Activated naive CD4-positive, alpha-beta T cell treated with anti-CD3 and anti-CD28 coated beads, Interleukin-2, amount 50 U/mL, for 72 hours (primary cell): Measurements from ENCODE around the gene TMEM221. TPM values are rescaled to one million over a fixed set of nuclear protein-coding genes. Genes with fewer than 3 reads are reported as not detected.

Source experiments
- ATAC-seq, 2 donors: fragments of 150-1000 bp; cut with Tn5 transposase; 2 replicates each; pipeline ENCODE4 v1.10.0; 2021; ENCODE audit warnings: mild to moderate bottlenecking in 2 of 2, moderate library complexity in 2 of 2
- DNase-seq, 2 donors: peaks; one replicate each; pipeline ENCODE4 v3.0.0; 2021 to 2022; ENCODE audit warnings: low spot score in 2 of 2
- H3K27ac Mint-ChIP-seq, 2 donors: one replicate each; pipeline ENCODE4 v1.8.0; 2022; ENCODE audit warnings: mild to moderate bottlenecking in 2 of 2, mixed read lengths in 2 of 2
- H3K36me3 Mint-ChIP-seq, 2 donors: one replicate each; pipeline ENCODE4 v1.8.0; 2022; ENCODE audit warnings: mixed read lengths in 2 of 2
- H3K9me3 Mint-ChIP-seq, 2 donors: one replicate each; pipeline ENCODE4 v1.8.0; 2022; ENCODE audit warnings: mixed read lengths in 2 of 2
- total RNA-seq, 2 donors: library from RNA; stranded (reverse); gene quantifications; one replicate each; pipeline ENCODE4 v1.2.3, GENCODE V29; 2022

TMEM221 gene
- total RNA-seq, 2 donors from 2014 or later, result not detected

DNA sequence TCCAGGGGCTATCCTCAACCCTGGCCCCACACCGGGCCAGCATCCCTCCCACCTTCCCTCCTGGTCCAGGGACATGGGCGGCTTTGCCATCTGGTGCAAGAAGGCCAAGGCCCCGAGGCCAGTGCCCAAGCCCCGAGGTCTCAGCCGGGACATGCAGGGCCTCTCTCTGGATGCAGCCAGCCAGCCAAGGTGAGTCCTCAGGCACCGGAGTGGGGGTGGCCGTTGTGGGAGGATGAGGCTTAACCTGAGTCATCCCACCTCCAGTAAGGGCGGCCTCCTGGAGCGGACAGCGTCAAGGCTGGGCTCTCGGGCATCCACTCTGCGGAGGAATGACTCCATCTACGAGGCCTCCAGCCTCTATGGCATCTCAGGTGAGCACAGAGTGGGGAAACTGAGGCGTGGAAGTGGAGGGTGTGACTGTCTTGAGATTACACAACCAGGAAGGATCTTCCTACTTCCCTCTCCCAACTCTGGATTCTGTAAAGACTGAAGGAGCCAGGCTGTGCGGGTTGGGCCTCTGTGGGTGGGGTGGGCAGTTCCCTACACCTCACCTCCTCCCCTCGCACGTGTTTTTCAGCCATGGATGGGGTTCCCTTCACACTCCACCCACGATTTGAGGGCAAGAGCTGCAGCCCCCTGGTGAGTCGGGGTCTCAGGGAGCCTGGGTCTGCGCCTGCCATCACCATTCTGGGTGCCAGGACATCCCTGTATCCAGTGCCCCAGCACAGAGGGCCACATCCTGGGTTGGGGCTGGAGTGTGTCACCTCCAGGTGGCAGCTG lies 24.8 kb downstream of the TMEM221 start:
- Mint-ChIP-seq H3K27ac (no peak overlapping the region), H3K36me3 (peaks cover 6 to 7% of the 10 kb centered on the region in 2 donors), H3K9me3 (no peaks in the 10 kb centered on the region)
- no peak for DNase-seq
- ATAC-seq, result no peak

DNA sequence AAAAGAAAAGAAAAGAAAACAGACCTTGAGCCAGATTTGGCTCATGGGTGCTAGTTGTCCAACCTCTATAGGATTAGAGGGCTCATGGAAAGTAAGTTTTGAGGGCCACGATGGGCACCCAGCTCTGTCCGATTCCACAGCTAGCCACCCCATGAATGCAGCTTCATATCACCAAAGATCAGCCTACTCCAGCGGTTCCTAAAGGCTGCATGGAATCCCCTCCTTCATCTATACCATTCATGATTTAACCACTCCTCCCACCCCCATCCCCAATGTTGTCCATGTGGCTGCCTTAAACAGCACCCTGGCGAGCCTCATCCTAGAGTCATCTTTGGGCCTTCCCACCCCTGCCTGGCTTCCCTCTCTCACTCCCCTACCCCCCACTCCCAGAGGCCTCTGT lies 26.5 kb downstream of the TMEM221 start:
- no peaks in the 10 kb centered on the region for H3K9me3 Mint-ChIP-seq
- no peak overlapping the region for H3K27ac Mint-ChIP-seq
- DNase-seq (no peak), ATAC-seq (no peak)
- peaks cover 6 to 7% of the 10 kb centered on the region in 2 donors for H3K36me3 Mint-ChIP-seq

DNA sequence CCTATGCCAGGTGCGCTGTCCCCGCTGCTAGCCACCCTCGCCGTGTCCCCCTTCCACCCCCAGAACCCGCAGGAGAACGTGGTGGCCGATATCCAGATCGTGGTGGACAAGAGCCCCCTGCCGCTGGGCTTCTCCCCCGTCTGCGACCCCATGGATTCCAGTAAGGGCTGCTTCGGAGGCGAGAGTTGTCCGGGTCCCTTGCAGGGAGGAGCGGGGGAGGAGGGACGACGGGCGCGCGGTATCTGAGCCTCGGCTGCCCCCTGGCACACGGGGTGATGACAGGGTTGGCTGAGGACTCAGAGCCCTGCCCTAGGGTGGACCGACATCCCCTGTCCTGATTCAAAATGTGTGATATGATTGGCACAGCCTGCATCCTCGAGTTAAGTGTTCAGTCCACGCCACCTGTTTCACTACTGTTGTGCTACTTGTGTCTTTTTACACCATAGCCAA lies 28.0 kb downstream of the TMEM221 start:
- ATAC-seq (peak; percentile 22 to 53), DNase-seq (peak; percentile 31 to 60)
- no peaks in the 10 kb centered on the region for H3K9me3 Mint-ChIP-seq
- peaks cover 6 to 7% of the 10 kb centered on the region in 2 donors for H3K36me3 Mint-ChIP-seq
- H3K27ac Mint-ChIP-seq, result peak overlapping the region in 1 of 2 donors; percentile 92

DNA sequence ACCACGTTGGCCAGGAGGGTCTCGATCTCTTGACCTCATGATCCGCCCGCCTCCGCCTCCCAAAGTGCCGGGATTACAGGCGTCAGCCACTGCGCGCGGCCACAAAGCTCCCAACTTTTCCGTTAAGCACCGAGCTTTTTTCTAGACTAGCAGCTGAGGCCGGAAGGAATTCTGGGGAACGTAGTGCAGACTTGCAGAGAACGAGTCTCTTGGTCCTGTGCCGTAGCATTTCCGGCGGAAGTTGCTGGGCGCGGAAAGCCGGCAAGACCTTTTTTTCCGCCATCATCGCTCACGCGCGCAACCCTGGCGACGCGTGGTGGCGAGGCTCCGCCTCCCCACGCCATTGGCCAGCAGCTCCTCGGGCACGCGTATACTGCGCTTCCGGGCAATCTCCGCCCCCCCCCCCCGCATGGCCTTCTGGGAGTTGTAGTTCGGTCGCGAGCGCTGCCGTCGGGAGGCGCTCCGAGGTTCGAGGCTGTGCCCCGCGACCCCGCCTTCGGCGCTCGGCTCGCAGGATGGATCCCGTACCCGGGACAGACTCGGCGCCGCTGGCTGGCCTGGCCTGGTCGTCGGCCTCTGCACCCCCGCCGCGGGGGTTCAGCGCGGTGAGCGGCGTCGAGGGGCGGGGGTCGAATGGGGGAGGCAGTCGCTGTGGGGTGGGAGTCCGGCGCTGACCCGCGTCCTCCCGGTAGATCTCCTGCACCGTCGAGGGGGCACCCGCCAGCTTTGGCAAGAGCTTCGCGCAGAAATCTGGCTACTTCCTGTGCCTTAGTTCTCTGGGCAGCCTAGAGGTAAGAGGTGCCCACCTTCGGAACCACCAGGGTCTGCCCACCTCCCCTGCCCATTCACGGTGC lies 28.6 kb downstream of the TMEM221 start, which contains the start of gene MVB12A:
MVB12A (plus strand) TSS at position 427 of the 854 bp plus-strand sequence; CDS start at position 516, 89 bp downstream.
- DNase-seq (peak; percentile 91 to 97), ATAC-seq (peak; percentile 94 to 97)
- H3K27ac Mint-ChIP-seq, result peak within 1 kb of the TSS; percentile 90 to 92
- no peaks in the 10 kb centered on the region for H3K9me3 Mint-ChIP-seq
- H3K36me3 Mint-ChIP-seq, result peaks cover 6 to 7% of the 10 kb centered on the region in 2 donors

DNA sequence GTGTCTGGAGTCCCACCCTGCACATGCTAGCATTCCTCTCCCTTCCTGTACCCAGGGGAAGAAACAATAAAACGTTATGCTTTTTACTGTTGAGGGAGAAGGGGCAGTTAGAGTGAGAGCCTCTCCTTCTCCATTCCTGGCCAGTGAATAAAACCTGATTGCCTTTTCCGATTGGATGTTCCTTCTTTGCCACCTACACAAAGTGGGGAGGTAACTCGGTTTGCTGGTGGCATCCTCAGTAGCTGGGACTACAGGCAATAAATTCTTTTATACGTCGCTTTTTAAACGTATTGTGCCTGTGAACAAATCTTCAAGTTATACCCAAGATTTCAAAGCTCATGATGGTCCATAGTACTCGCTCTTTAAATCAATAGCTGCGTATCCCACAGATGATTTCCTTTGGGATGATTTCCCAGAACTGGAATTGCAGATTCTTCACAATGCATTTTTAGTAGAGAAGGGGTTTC lies 29.3 kb downstream of the TMEM221 start:
- Mint-ChIP-seq H3K9me3 (no peaks in the 10 kb centered on the region), H3K27ac (peak overlapping the region; percentile 90 to 92), H3K36me3 (peaks cover 6 to 7% of the 10 kb centered on the region in 2 donors)
- DNase-seq (no peak), ATAC-seq (no peak)

DNA sequence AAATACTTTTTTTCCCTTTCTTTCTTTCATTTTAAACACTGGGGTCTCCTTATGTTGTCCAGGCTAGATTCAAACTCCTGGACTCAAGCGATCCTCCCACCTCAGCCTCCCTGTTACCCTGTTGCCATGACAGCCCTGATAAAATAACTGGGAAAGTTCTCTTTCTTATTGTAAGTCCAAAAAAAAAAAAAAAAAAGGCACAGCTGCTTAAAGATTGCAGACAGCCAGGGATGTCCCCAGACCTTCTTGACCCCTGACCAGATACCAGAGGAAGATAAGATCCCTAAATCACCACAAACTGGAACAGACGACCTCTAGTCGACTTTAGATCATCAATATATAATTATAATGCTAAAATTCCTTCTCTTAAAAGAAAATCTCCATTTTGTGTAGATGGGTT lies 29.8 kb downstream of the TMEM221 start:
- H3K27ac Mint-ChIP-seq, result peak overlapping the region; percentile 90 to 92
- no peaks in the 10 kb centered on the region for H3K9me3 Mint-ChIP-seq
- peaks cover 6 to 7% of the 10 kb centered on the region in 2 donors for H3K36me3 Mint-ChIP-seq
- DNase-seq, result no peak
- no peak for ATAC-seq

DNA sequence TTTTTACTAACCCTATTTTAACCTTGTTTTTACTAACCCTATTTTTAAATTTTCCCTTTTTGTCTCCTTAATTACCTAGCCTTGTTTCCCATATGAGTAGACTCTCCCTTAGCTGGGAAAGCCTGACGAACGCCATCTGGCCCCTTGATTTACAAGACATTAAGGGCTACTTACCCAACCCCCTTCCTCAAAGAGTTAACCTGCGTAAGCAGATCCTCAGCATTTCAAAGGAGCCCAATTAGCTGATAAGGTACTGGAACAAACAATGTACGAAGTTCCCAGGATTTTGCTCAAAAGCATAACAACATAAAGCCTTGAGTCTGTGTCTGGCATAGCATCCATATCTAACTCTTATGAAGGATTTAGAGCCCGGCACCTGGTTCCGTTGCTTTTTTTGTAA lies 33.3 kb downstream of the TMEM221 start:
- DNase-seq (no peak), ATAC-seq (no peak)
- no peak overlapping the region for H3K27ac Mint-ChIP-seq
- no peaks in the 10 kb centered on the region for H3K9me3 Mint-ChIP-seq
- peaks cover 0 to 7% of the 10 kb centered on the region in 2 donors for H3K36me3 Mint-ChIP-seq

DNA sequence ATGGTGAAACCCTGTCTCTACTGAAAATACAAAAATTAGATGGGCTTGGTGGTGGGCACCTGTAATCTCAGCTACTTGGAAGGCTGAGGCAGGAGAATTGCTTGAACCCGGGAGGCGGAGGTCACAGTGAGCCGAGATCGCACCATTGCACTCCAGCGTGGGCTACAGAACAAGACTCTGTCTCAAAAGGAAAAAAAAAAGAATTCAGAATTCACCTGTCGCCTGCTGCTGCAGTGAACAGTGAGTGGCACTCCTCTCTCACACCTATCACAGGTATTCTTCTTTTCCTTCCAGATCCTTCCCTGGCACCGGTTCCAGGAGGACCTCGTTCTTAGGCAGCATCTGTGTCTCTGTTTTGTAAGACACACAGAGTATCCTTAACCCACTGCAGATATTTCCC lies 34.4 kb downstream of the TMEM221 start:
- ATAC-seq (no peak), DNase-seq (no peak)
- Mint-ChIP-seq H3K9me3 (no peaks in the 10 kb centered on the region), H3K27ac (no peak overlapping the region), H3K36me3 (peaks cover 0 to under 1% of the 10 kb centered on the region in 2 donors)

DNA sequence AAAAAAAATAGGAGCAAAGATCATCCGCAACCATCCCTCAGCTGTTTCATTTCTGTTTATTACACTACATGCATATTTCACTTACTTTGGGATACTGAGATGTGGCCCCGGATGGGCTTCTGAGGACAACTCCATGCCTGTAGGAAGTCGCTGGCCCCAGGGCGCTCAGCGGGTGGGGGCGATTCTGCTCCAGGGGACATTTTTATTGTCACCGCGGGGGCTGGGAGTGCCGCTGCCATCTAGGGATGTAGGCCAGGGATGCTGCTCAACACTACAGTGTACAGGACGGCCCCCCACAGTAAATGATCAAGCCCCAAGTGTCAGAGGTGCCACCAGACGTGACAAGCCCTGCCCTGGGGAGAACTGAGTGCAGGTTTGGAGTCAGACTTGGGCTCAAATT lies 36.7 kb downstream of the TMEM221 start:
- H3K27ac Mint-ChIP-seq, result no peak overlapping the region

DNA sequence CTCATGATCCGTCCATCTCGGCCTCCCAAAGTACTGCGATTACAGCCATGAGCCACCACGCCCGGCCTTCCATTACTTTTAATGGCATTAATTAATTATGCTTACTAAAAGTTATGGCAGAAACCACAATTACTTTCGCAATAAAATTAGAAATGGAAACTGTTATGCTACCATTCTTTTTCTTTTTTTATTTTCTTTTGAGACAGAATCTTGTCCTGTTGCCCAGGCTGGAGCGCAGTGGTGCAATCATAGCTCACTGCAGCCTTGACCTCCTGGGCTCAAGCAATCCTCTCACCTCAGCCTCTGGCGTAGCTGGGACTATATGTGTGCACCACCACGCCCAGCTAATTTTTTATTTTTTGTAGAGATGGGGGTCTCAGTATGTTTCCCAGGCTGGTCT lies 38.5 kb downstream of the TMEM221 start:
- DNase-seq, result no peak
- no peak for ATAC-seq
- no peaks in the 10 kb centered on the region for H3K9me3 Mint-ChIP-seq
- no peak overlapping the region for H3K27ac Mint-ChIP-seq
- peaks cover 11 to 23% of the 10 kb centered on the region in 2 donors for H3K36me3 Mint-ChIP-seq

More for the DNA sequence above, 36.7 kb downstream of the TMEM221 start:
- no peak for DNase-seq
- no peak for ATAC-seq
- Mint-ChIP-seq H3K36me3 (peaks cover 0 to 7% of the 10 kb centered on the region in 2 donors), H3K9me3 (no peaks in the 10 kb centered on the region)

DNA sequence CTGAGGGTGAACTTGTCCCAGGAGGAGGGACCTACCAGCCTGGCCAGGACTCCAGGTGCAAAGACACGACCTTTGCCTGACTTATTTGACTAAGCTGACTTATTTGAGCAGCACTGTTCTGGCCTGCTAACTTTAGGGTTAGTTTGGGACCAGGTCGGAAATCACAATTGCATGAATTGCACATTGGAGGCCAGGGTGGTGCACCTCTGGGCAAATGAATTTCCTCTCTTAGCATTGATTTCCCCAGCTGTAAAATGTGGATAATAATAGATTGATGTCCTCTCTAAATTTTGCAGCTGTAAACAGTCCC lies 41.6 kb downstream of the TMEM221 start:
- peak overlapping the region; percentile 97 for H3K27ac Mint-ChIP-seq
- DNase-seq, result no peak

DNA sequence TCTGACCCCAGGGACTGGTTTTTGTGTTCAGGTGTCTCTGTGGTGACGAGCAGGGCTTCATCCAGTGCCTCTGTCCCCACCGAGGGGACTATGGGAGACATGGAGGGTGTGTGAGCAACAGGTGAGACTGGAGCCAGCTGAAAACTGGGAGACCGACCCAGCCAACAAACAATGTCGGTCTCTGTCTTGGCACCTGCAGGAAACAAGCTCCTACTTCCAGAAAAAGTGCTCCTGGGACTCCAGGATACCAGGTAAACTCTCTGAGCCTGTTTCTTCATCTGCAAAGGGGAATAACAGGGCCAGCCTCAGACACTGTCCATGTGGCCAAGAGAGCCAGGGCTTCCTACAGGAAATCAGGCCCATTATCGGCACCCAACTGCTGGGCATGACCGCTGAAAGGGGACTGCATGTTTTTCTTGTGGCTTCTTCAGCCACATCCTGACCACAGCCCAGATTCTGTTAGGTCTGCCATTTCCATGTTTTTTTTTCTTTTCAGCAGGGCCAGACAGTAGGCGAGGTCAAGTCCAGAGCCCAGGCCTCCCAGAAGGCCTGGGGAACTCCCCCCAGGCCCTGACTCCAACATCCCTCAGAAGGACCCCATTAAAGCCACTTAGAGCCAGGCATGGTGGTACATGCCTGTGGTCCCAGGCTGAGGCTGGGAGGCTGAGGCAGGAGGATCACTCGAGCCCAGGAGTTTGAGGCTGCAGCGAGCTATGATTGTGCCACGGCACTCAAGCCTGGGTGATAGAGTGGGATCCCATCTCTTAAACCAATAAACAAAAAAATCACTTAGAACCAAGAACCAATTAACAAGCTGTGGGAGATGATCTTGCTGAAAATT lies 42.2 kb downstream of the TMEM221 start:
- DNase-seq (peak; percentile 32 to 83), ATAC-seq (peak; percentile 52 to 69)
- H3K9me3 Mint-ChIP-seq, result no peaks in the 10 kb centered on the region
- H3K27ac Mint-ChIP-seq, result peak overlapping the region; percentile 97
- peaks cover 16 to 35% of the 10 kb centered on the region in 2 donors for H3K36me3 Mint-ChIP-seq

More for the DNA sequence above, 41.6 kb downstream of the TMEM221 start:
- no peak for ATAC-seq
- Mint-ChIP-seq H3K36me3 (peaks cover 16 to 29% of the 10 kb centered on the region in 2 donors), H3K9me3 (no peaks in the 10 kb centered on the region)

DNA sequence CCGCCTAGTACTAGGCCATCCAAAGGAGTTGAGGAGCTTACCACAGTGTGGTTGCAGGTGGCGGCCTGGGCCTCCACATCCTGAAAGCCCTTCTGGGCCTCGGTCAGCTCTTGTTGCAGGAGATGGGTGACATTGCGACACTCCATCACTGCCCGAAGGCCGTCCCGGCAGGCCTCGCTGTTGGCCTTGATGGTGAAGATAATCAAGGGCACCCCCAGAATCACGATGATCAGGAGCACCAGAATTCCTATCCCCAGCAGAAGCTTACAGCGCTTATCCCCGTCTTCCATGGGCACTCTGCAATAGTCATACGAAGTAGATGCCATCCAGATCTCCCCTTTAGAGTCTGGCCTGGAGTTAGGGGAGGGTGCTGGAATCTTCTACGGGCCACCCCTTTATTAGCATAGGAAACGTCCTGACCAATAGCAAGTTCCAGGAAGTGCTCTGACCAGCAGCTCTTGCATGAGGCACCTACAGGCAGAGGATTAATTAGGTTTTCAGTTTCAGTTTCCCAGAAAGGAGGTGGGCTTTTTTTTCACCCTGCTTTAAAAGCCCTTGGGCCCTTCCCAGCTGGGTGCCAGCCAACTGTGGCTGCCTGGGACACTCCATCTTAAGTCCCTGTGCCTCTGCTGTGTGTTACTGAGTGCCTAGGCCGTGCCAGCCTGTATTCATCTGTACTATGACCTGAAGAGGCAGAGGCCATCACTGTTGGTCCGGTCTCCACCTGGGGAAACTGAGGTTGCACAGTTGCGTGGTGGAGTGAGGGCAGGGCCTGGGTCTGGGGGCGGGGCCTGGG lies 43.0 kb downstream of the TMEM221 start, which contains the start of gene BST2:
BST2 (minus strand) TSS at position 381 of the 796 bp plus-strand sequence; CDS start at position 326, 55 bp downstream.
- DNase-seq, result peak; percentile 47 to 72
- ATAC-seq, result peak; percentile 75 to 81
- Mint-ChIP-seq H3K36me3 (peaks cover 16 to 36% of the 10 kb centered on the region in 2 donors), H3K27ac (peak within 1 kb of the TSS; percentile 97), H3K9me3 (no peaks in the 10 kb centered on the region)

DNA sequence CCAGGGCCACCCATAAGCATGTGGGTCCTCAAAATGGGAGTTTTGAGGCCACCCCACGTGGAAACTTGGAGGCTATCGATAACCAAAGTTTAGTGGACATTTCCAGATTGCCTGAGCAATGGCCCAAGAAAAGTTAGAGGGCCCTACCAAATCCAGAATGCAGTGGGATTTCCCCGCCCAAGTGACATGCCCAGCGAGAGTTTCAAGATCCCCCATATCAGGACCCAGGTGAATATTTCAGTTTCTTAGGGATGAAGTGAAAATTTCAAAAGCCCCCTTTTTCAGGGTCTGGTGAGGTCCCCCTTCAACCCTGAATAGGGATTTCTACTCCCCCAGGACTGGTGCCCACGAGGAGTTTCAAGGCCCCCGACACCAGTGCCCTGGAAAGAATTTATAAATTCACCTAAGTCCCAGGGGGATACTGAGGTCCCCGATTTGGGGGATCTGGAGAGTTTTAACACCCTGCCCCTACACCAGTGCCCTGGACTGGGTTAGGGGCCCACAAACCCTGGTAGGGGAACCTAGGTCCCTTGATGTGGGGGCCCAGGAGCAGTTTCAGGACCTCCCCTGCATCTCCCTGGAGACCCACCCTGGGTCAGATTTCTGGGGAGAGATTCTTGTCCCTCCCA lies 43.7 kb downstream of the TMEM221 start:
- DNase-seq, result no peak
- H3K36me3 Mint-ChIP-seq, result peaks cover 16 to 36% of the 10 kb centered on the region in 2 donors
- peak in 1 of 2 donors; percentile 0 for ATAC-seq
- peak overlapping the region; percentile 97 for H3K27ac Mint-ChIP-seq
- H3K9me3 Mint-ChIP-seq, result no peaks in the 10 kb centered on the region

DNA sequence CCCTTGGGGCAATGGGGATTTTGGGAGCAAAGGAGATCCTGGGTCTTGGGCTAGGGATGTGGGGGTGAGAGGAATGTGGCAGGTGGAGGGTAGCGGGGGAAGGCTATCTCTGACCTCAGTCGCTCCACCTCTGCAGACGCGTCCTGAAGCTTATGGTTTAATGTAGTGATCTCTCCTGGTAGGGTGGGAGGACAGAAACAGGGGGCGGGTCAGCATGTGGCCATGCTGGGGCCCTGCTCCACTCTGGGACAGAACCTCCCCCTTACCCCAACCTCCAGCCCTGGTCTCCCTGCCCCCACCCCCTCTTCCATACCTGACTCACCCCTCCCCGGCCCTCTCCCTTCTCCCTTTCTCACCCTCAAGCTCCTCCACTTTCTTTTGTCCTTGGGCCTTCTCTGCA lies 44.5 kb downstream of the TMEM221 start:
- ATAC-seq, result no peak
- no peak for DNase-seq
- Mint-ChIP-seq H3K27ac (peak overlapping the region; percentile 10 to 97), H3K36me3 (peaks cover 16 to 36% of the 10 kb centered on the region in 2 donors), H3K9me3 (no peaks in the 10 kb centered on the region)
